Panc1 (cell line): ENCODE results near the gene ASB12. TPM values are rescaled to one million over a fixed set of nuclear protein-coding genes. Genes with fewer than 3 reads are reported as not detected.

Experiments used
- ATAC-seq: fragments of 200-7000 bp; cut with Tn5 transposase; 2 replicates; pipeline ENCODE4 v1.9.1; 2020; ENCODE audit warnings: mild to moderate bottlenecking, moderate library complexity
- BruUV-seq: library from RNA; stranded (reverse); fragments of 400-500 nt; replicated peaks from 2 replicates; lab custom pipeline; 2021; lab: Mats Ljungman, UMichigan
- CTCF ChIA-PET: fragments of 300-600 bp; sonication (Branson Sonifier 250); formaldehyde crosslinking; loops from one replicate; lab custom pipeline; 2022; ENCODE audit warnings: antibody characterized with exemption; lab: Charles Lee
- POLR2A ChIA-PET: fragments of 300-600 bp; sonication (Branson Sonifier 250); formaldehyde crosslinking; loops from one replicate; lab custom pipeline; 2022; ENCODE audit warnings: antibody characterized with exemption; lab: Charles Lee
- DNase-seq: peaks from one replicate; pipeline ENCODE4 v3.0.0-alpha.2; 2010; ENCODE audit warnings: low read depth, low spot score
- H3K27ac ChIP-seq: 2 replicates; pipeline ENCODE4 v1.5.1; 2011; ENCODE audit warnings: mild to moderate bottlenecking, low read length, inconsistent platforms
- H3K27me3 ChIP-seq: fragments of 200-500 bp; sonication (Bioruptor generic); 2 replicates; pipeline ENCODE4 v1.6.0; 2014; ENCODE audit warnings: low read length, inconsistent platforms; ENCODE audit not compliant: control insufficient read depth, insufficient read depth
- H3K36me3 ChIP-seq: fragments of 200-500 bp; sonication (Bioruptor generic); 2 replicates; pipeline ENCODE4 v1.5.1; 2014; ENCODE audit warnings: inconsistent platforms, mild to moderate bottlenecking, low read length, moderate library complexity; ENCODE audit not compliant: control insufficient read depth, insufficient read depth
- H3K4me1 ChIP-seq: 2 replicates; pipeline ENCODE4 v1.5.1; 2011; ENCODE audit warnings: inconsistent platforms, mild to moderate bottlenecking, low read length, moderate library complexity; ENCODE audit not compliant: control insufficient read depth, insufficient read depth
- H3K4me3 ChIP-seq, 2 experiments: 2 replicates each; pipeline ENCODE4 v1.5.1; 2011 to 2012; ENCODE audit warnings: low read depth in 2 of 2, low read length in 2 of 2, mild to moderate bottlenecking in 2 of 2, inconsistent platforms in 1 of 2, moderate library complexity in 1 of 2
- H3K9me3 ChIP-seq: fragments of 200-500 bp; sonication (Bioruptor generic); 2 replicates; pipeline ENCODE4 v1.5.1; 2014; ENCODE audit warnings: low read depth, mild to moderate bottlenecking, inconsistent platforms, low read length, moderate library complexity; ENCODE audit not compliant: control insufficient read depth, insufficient read depth
- CTCF ChIP-seq: fragments of 450-650 bp; IDR thresholded peaks from 2 replicates; pipeline ENCODE4 v1.5.1; 2017; ENCODE audit warnings: mild to moderate bottlenecking
- POLR2AphosphoS5 ChIP-seq: IDR thresholded peaks from 2 replicates; pipeline ENCODE4 v1.6.1; 2012; ENCODE audit warnings: mild to moderate bottlenecking, low read depth, low read length, moderate library complexity
- SIN3A ChIP-seq: IDR thresholded peaks from 2 replicates; pipeline ENCODE4 v1.6.1; 2012; ENCODE audit warnings: low read depth, mild to moderate bottlenecking, low read length, moderate library complexity, borderline replicate concordance; ENCODE audit not compliant: insufficient read depth
- TCF7L2 ChIP-seq: IDR thresholded peaks from 2 replicates; pipeline ENCODE4 v1.6.1; 2011; ENCODE audit warnings: mild to moderate bottlenecking, low read depth, low read length, inconsistent platforms
- in situ Hi-C: cut with HindIII; loops from 2 replicates; pipeline ENCODE4 v1.10.0; 2016; ENCODE audit warnings: low sequenced_read_pairs, low pct_unique_long_range_greater_than_20kb
- intact Hi-C: fragments of 100-400 bp; cut with micrococcal nuclease; formaldehyde crosslinking; loops from one replicate; pipeline ENCODE4 v1.10.0; 2022; ENCODE audit not compliant: unreplicated experiment
- total RNA-seq: library from RNA; stranded (reverse); gene quantifications from one replicate; pipeline ENCODE4 v1.2.1, GENCODE V29; 2021; ENCODE audit not compliant: unreplicated experiment
- TF ChIP-seq, protein P1 (sequence below), 2 experiments: IDR thresholded peaks; 2 replicates each; pipeline ENCODE4 v1.6.1; 2011 to 2012; ENCODE audit warnings: low read depth in 2 of 2, control low read depth in 1 of 2, low read length in 1 of 2, mild to moderate bottlenecking in 1 of 2, moderate library complexity in 1 of 2; ENCODE audit not compliant: insufficient read depth in 1 of 2

ASB12 gene
- total RNA-seq, 1 experiment from 2014 or later, result not detected

DNA sequence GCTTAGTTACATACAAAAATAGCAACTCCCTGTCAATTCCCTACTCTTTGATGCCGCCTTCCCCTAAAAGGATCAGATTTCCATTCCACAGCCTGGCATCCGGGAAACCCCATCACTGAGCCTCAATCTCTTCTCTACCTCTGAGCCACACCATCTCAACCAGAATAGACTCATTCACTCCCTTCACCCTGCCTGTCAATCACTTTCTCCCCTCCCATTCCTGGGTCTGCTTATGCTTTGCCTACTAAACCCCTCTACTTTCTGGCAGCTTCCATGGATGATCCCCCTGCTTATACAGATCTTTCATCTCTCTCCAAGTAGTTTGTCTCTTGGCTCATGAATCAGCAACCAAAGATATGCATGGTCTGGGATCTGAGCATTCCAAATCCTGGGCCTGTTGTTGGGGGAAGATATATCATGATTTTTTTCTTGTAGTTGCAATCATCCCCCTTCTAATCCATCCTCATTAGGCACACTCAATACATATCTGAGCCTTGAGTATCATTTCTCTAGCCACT, 27.5 kb downstream of the ASB12 start:
- Histone ChIP-seq H3K36me3 (no peaks in the 10 kb centered on the region), H3K9me3 (no peaks in the 10 kb centered on the region), H3K4me3 (no peak overlapping the region), H3K27me3 (no peaks in the 10 kb centered on the region), H3K27ac (no peak overlapping the region), H3K4me1 (peaks cover 6% of the 10 kb centered on the region; the same call in 1 of the 2 replicates)
- POLR2A ChIA-PET, result no interaction called here
- intact Hi-C loops, result no loop called here
- ATAC-seq (no peak), DNase-seq (no peak)
- CTCF ChIA-PET, result no interaction called here
- no peak for TF ChIP-seq CTCF
- TF ChIP-seq, protein P1, sequence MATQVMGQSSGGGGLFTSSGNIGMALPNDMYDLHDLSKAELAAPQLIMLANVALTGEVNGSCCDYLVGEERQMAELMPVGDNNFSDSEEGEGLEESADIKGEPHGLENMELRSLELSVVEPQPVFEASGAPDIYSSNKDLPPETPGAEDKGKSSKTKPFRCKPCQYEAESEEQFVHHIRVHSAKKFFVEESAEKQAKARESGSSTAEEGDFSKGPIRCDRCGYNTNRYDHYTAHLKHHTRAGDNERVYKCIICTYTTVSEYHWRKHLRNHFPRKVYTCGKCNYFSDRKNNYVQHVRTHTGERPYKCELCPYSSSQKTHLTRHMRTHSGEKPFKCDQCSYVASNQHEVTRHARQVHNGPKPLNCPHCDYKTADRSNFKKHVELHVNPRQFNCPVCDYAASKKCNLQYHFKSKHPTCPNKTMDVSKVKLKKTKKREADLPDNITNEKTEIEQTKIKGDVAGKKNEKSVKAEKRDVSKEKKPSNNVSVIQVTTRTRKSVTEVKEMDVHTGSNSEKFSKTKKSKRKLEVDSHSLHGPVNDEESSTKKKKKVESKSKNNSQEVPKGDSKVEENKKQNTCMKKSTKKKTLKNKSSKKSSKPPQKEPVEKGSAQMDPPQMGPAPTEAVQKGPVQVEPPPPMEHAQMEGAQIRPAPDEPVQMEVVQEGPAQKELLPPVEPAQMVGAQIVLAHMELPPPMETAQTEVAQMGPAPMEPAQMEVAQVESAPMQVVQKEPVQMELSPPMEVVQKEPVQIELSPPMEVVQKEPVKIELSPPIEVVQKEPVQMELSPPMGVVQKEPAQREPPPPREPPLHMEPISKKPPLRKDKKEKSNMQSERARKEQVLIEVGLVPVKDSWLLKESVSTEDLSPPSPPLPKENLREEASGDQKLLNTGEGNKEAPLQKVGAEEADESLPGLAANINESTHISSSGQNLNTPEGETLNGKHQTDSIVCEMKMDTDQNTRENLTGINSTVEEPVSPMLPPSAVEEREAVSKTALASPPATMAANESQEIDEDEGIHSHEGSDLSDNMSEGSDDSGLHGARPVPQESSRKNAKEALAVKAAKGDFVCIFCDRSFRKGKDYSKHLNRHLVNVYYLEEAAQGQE (IDR thresholded peaks at IDR 0.05; ENCODE audit: insufficient read depth in 1 of 2, low read depth in 2 of 2, low read length in 1 of 2), result no peak
- TF ChIP-seq SIN3A, result no peak
- TF ChIP-seq TCF7L2, result no peak
- no peak for TF ChIP-seq POLR2AphosphoS5
- no TSS peak for BruUV-seq
- in situ Hi-C loops, result no loop called here

DNA sequence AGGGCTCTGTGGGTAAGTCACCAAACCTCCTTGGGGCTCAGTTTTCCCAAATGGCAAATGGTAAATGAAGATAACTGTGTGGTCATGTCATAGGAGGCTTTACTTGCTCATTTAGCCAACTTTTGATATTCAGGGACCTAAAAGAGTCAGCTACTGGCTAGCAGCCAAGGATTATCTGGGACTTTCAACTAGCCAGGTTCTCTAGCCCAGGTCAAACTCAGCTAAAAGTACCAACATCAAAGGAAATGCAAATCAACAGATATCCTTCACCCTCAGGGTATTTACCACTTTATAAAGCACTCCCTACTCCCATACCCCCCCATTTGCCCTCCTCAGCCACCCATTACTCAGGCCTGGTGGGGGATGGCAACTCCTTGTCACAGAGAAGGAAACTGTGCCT, 32.4 kb downstream of the ASB12 start:
- TF ChIP-seq POLR2AphosphoS5, result no peak
- TF ChIP-seq, protein P1 (IDR thresholded peaks at IDR 0.05; ENCODE audit: insufficient read depth in 1 of 2, low read depth in 2 of 2, low read length in 1 of 2), result no peak
- TF ChIP-seq CTCF, result no peak
- H3K9me3 ChIP-seq, result no peaks in the 10 kb centered on the region
- H3K27me3 ChIP-seq, result no peaks in the 10 kb centered on the region
- intact Hi-C loops, result no loop called here
- no peaks in the 10 kb centered on the region for H3K4me1 ChIP-seq
- ATAC-seq (no peak), DNase-seq (no peak)
- no peak overlapping the region for H3K4me3 ChIP-seq
- CTCF ChIA-PET, result no interaction called here
- H3K27ac ChIP-seq, result no peak overlapping the region
- BruUV-seq, result no TSS peak
- in situ Hi-C loops, result no loop called here
- POLR2A ChIA-PET, result no interaction called here
- no peaks in the 10 kb centered on the region for H3K36me3 ChIP-seq
